ENCODE data around the gene BHMT. TPM values are rescaled to one million over a fixed set of nuclear protein-coding genes. Genes with fewer than 3 reads are reported as not detected.
"Not testable (repeated sequence)": the region's sequence is repeated elsewhere in the genome, so short reads cannot be mapped to it uniquely, and the experiment has no call there.

BHMT gene
- total and polyA plus RNA-seq, 9 of the 15 experiments (the other 6 are each of a cell fraction or from before 2014, with no cell fraction given): not detected

DNA sequence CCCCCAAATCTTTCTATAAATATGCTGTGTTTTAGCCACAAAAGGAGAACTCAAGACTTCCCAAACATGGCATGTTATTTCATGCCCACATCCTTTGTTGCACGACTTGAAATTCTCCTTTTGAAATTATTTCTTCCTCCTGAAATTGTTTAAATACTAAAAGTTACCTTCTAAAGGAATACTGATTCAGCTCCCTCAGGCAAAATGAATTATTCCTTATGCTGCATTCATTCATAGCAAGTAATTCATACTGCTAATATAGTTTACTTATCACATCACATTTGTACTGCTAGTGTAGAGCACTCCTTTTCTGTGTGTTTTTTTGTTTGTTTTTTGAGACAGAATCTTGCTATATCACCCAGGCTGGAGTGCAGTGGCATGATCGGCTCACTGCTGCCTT is 45.7 kb downstream of the BHMT start:
- BruUV-seq (replicated peaks): no TSS peak
- Histone ChIP-seq H3K4me2 (ENCODE audit: insufficient read depth, low read length) (no peak overlapping the region), H2AFZ (ENCODE audit: low read depth, low read length) (no peak overlapping the region), H3K79me2 (ENCODE audit: control insufficient read depth, insufficient read depth, low read length) (no peaks in the 10 kb centered on the region), H3K36me3 (ENCODE audit: control insufficient read depth, insufficient read depth, low read length) (no peaks in the 10 kb centered on the region), H3K27ac (ENCODE audit: extremely low read depth, low read depth, low read length) (no peak overlapping the region), H3K9ac (ENCODE audit: insufficient read depth in 1 of 2, low read depth in 2 of 2, low read length in 2 of 2) (no peak overlapping the region), H3K9me3 (replicated peaks; ENCODE audit: control insufficient read depth, insufficient read depth, low read depth, low read length) (no peaks in the 10 kb centered on the region), H3K9me1 (ENCODE audit: control insufficient read depth, insufficient read depth, low read length) (no peaks in the 10 kb centered on the region), H3K27me3 (ENCODE audit: control insufficient read depth in 2 of 2, insufficient read depth in 2 of 2, low read length in 2 of 2) (peaks cover 2 to 4% of the 10 kb centered on the region in 2 experiments; a peak in 2 of 5 replicates), H4K20me1 (replicated peaks; ENCODE audit: control insufficient read depth, insufficient read depth, low read length) (no peaks in the 10 kb centered on the region), H3K4me1 (replicated peaks in 1 of 2; ENCODE audit: control insufficient read depth in 2 of 2, insufficient read depth in 2 of 2, low read length in 2 of 2) (0 out of 5 replicates have a peak, but pooled peaks cover 0 to under 1% of the 10 kb centered on the region in 2 experiments), H3K4me3 (no peak overlapping the region)
- 0% methylated on average over 2 of the region's 2 CpGs for WGBS (ENCODE audit: insufficient coverage, low coverage, missing lambda C conversion rate)
- ChIA-PET CTCF (ENCODE audit: low intra/inter-chr PET ratio) (no interaction called here), POLR2A (no interaction called here)
- no peak for DNase-seq (ENCODE audit: extremely low read depth in 1 of 4, low spot score in 3 of 4)
- no peak for TF ChIP-seq SMARCA4 (IDR thresholded peaks at IDR 0.05)
- no peak for TF ChIP-seq PHTF2 (CRISPR knock-in tag; IDR thresholded peaks at IDR 0.05)
- no peak for TF ChIP-seq ZNF431 (CRISPR knock-in tag; IDR thresholded peaks at IDR 0.05)
- TF ChIP-seq EGR1 (conservative IDR thresholded peaks at IDR 0.05): no peak
- no peak for TF ChIP-seq ZNF253 (CRISPR knock-in tag; conservative IDR thresholded peaks at IDR 0.05)
- no peak for TF ChIP-seq MED1 (CRISPR knock-in tag; IDR thresholded peaks at IDR 0.05; ENCODE audit: borderline replicate concordance)
- intact Hi-C loops (cut with micrococcal nuclease) (no loop called here), in situ Hi-C loops (cut with MboI) (no loop called here)
- no peak for FAIRE-seq
- ATAC-seq: no peak

DNA sequence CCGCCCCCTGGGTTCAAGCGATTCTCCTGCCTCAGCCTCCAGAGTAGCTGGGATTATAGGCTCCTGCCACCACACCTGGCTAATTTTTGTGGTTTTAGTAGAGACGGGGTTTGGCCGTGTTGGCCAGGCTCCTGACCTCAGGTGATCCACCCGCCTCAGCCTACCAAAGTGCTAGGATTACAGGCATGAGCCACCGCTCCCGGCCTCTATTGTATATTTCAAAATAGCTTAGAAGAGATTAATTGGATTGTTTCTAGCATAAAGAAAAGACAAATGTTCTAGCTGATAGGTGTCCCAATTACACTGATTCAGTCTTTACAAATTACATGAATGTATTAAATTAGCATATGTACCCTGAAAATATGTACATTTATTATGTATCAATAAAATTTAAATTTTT is 50.0 kb downstream of the BHMT start:
- ATAC-seq; DNase-seq (ENCODE audit: extremely low read depth in 1 of 4, low spot score in 3 of 4); BruUV-seq (replicated peaks); H3K9me3 ChIP-seq (replicated peaks; ENCODE audit: control insufficient read depth, insufficient read depth, low read depth, low read length); H3K36me3 ChIP-seq (ENCODE audit: control insufficient read depth, insufficient read depth, low read length); H3K9me1 ChIP-seq (ENCODE audit: control insufficient read depth, insufficient read depth, low read length); H2AFZ ChIP-seq (ENCODE audit: low read depth, low read length); intact Hi-C loops (cut with micrococcal nuclease); CTCF ChIA-PET (ENCODE audit: low intra/inter-chr PET ratio); H3K9ac ChIP-seq (ENCODE audit: insufficient read depth in 1 of 2, low read depth in 2 of 2, low read length in 2 of 2); H3K4me2 ChIP-seq (ENCODE audit: insufficient read depth, low read length); in situ Hi-C loops (cut with MboI); H3K4me1 ChIP-seq (replicated peaks in 1 of 2; ENCODE audit: control insufficient read depth in 2 of 2, insufficient read depth in 2 of 2, low read length in 2 of 2); H3K4me3 ChIP-seq; H3K27ac ChIP-seq (ENCODE audit: extremely low read depth, low read depth, low read length); FAIRE-seq; H3K27me3 ChIP-seq (ENCODE audit: control insufficient read depth in 2 of 2, insufficient read depth in 2 of 2, low read length in 2 of 2); H4K20me1 ChIP-seq (replicated peaks; ENCODE audit: control insufficient read depth, insufficient read depth, low read length); H3K79me2 ChIP-seq (ENCODE audit: control insufficient read depth, insufficient read depth, low read length): not testable (repeated sequence)
- WGBS (ENCODE audit: insufficient coverage, low coverage, missing lambda C conversion rate): 22% methylated on average over 5 of the region's 7 CpGs
- POLR2A ChIA-PET: interaction anchor here (0.6 to 0.9 kb wide), 2 partner anchors 10 to 317 kb away, joined by 3 read pairs; no protein-coding TSS in a partner anchor
